HepG2 (cell line): ENCODE results near the gene UTS2R. TPM values are rescaled to one million over a fixed set of nuclear protein-coding genes. Genes with fewer than 3 reads are reported as not detected.

Experiments
- ATF7-NPFF ChIP-seq: sonication (generic); formaldehyde crosslinking; IDR thresholded peaks from 2 replicates; pipeline ENCODE4 v1.8.1; 2023; ENCODE audit warnings: mild to moderate bottlenecking, low read depth, missing genetic modification reagents, moderate library complexity
- CAMTA2 ChIP-seq: sonication (generic); formaldehyde crosslinking; IDR thresholded peaks from 2 replicates; pipeline ENCODE4 v1.4.0; 2020; ENCODE audit warnings: mild to moderate bottlenecking, missing genetic modification reagents, borderline replicate concordance
- ESRRA ChIP-seq: sonication (generic); formaldehyde crosslinking; IDR thresholded peaks from 2 replicates; pipeline ENCODE4 v1.5.1; 2020; ENCODE audit warnings: mild to moderate bottlenecking, low read depth, missing genetic modification reagents
- EZH2 ChIP-seq: conservative IDR thresholded peaks from 2 replicates; pipeline ENCODE4 v1.6.1; 2012; ENCODE audit warnings: mild to moderate bottlenecking, low read depth, low read length, moderate library complexity
- FLYWCH1 ChIP-seq: sonication (generic); formaldehyde crosslinking; IDR thresholded peaks from 2 replicates; pipeline ENCODE4 v1.8.1; 2023; ENCODE audit warnings: mild to moderate bottlenecking, missing genetic modification reagents
- MEF2D ChIP-seq: sonication (generic); formaldehyde crosslinking; IDR thresholded peaks from 2 replicates; pipeline ENCODE4 v1.5.1; 2020; ENCODE audit warnings: mild to moderate bottlenecking, missing genetic modification reagents
- MYC ChIP-seq: sonication (generic); formaldehyde crosslinking; IDR thresholded peaks from 2 replicates; pipeline ENCODE4 v1.9.0; 2021; ENCODE audit warnings: missing genetic modification reagents, borderline replicate concordance
- ZNF460 ChIP-seq: sonication (generic); formaldehyde crosslinking; IDR thresholded peaks from 2 replicates; pipeline ENCODE4 v1.5.1; 2020; ENCODE audit warnings: missing genetic modification reagents, mild to moderate bottlenecking, borderline replicate concordance
- polyA plus RNA-seq, 8 experiments: library from polyadenylated mRNA; depleted of rRNA in 3 of 8; stranded (reverse) in 7 of 8; unstranded in 1 of 8; fragments of >200 nt; fragmentation: Illumina TruSeq in 4 of 8; extraction: Trizol in 4 of 8; gene quantifications; 2 replicates each; pipeline versions ENCODE4 v1.2.1 to v1.2.3, GENCODE V29; 2011 to 2016; ENCODE audit warnings: low read depth in 4 of 8, missing spikeins in 1 of 8, mixed read lengths in 1 of 8; ENCODE audit not compliant: insufficient read depth in 1 of 8
- total RNA-seq, 5 experiments: library from RNA; depleted of rRNA; stranded (reverse); fragments of >200 nt; fragmentation: Illumina TruSeq; extraction: Trizol; gene quantifications; 2 replicates each; pipeline ENCODE4 v1.2.3, GENCODE V29; 2016; ENCODE audit warnings: low read depth in 1 of 5
- TF ChIP-seq, protein P1 (sequence below): sonication (generic); formaldehyde crosslinking; IDR thresholded peaks from 2 replicates; pipeline ENCODE4 v1.4.0; 2020; ENCODE audit warnings: missing genetic modification reagents, borderline replicate concordance
- TF ChIP-seq, protein P2 (sequence below): IDR thresholded peaks from 2 replicates; pipeline ENCODE4 v1.6.1; 2016; ENCODE audit warnings: low read depth, missing genetic modification reagents, missing compliant biosample characterization
- TF ChIP-seq, protein P3 (sequence below): sonication (generic); formaldehyde crosslinking; IDR thresholded peaks from 2 replicates; pipeline ENCODE4 v1.5.1; 2020; ENCODE audit warnings: mild to moderate bottlenecking, missing genetic modification reagents, borderline replicate concordance

The UTS2R gene
- total and polyA plus RNA-seq, 2 of the 13 experiments (the other 11 are each of a cell fraction or from before 2014, with no cell fraction given), result 0.13 to 0.15 TPM

DNA sequence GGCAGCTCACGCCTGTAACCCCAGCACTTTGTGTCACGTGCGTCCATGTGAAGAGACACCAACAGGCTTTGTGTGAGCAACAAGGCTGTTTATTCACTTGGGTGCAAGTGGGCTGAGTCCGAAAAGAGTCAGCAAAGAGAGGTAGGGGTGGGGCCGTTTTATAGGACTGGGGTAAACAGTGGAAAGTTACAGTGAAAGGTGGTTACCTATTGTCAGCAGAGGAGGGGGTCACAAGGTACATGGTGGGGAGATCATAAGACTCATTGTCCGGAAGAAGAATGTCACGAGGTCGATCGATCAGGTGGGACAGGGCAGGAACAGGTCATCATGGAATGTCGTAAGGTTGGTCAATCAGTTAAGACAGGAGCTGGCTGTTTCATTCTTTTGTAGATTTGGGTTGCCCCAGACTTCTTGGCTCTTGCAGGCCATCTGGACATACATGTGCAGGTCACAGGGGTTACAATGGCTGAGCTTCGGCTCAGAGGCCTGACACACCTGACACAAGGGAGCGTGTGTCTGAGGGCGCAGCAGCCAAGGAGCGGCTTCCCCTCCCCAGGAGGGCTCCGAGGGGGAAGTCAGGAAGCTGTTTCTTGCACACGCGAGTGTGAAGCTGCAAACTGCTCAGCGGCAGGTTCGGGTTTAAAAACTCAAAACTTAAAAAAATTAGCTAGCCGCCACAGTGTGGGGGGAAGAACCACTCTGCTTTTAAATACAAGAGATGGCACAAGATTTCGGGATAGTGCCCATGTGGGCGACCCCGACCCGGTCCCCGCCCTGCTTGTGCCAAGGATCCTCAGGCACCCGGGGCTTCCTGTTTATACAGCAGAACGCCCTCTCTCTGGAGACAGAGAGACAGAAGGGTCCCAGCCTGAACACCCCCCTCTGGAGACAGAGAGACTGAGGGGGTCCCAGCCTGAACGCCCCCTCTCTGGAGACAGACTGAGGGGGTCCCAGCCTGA is 24.9 kb upstream of the UTS2R start (continued):
- TF ChIP-seq, protein P1, sequence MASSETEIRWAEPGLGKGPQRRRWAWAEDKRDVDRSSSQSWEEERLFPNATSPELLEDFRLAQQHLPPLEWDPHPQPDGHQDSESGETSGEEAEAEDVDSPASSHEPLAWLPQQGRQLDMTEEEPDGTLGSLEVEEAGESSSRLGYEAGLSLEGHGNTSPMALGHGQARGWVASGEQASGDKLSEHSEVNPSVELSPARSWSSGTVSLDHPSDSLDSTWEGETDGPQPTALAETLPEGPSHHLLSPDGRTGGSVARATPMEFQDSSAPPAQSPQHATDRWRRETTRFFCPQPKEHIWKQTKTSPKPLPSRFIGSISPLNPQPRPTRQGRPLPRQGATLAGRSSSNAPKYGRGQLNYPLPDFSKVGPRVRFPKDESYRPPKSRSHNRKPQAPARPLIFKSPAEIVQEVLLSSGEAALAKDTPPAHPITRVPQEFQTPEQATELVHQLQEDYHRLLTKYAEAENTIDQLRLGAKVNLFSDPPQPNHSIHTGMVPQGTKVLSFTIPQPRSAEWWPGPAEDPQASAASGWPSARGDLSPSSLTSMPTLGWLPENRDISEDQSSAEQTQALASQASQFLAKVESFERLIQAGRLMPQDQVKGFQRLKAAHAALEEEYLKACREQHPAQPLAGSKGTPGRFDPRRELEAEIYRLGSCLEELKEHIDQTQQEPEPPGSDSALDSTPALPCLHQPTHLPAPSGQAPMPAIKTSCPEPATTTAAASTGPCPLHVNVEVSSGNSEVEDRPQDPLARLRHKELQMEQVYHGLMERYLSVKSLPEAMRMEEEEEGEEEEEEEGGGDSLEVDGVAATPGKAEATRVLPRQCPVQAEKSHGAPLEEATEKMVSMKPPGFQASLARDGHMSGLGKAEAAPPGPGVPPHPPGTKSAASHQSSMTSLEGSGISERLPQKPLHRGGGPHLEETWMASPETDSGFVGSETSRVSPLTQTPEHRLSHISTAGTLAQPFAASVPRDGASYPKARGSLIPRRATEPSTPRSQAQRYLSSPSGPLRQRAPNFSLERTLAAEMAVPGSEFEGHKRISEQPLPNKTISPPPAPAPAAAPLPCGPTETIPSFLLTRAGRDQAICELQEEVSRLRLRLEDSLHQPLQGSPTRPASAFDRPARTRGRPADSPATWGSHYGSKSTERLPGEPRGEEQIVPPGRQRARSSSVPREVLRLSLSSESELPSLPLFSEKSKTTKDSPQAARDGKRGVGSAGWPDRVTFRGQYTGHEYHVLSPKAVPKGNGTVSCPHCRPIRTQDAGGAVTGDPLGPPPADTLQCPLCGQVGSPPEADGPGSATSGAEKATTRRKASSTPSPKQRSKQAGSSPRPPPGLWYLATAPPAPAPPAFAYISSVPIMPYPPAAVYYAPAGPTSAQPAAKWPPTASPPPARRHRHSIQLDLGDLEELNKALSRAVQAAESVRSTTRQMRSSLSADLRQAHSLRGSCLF (CRISPR knock-in tag), result peak; percentile 35; the same call in 1 of the 2 replicates
- TF ChIP-seq ESRRA (peak; percentile 95), CAMTA2 (no peak), MYC (CRISPR knock-in tag) (peak; percentile 88), MEF2D (CRISPR knock-in tag) (peak; percentile 97), ATF7-NPFF (CRISPR knock-in tag) (0 out of 2 replicates have a peak, but pooled peaks have one; percentile 52), FLYWCH1 (no peak), EZH2 (no peak), ZNF460 (CRISPR knock-in tag) (no peak; the same call in 1 of the 2 replicates)
- TF ChIP-seq, protein P2, sequence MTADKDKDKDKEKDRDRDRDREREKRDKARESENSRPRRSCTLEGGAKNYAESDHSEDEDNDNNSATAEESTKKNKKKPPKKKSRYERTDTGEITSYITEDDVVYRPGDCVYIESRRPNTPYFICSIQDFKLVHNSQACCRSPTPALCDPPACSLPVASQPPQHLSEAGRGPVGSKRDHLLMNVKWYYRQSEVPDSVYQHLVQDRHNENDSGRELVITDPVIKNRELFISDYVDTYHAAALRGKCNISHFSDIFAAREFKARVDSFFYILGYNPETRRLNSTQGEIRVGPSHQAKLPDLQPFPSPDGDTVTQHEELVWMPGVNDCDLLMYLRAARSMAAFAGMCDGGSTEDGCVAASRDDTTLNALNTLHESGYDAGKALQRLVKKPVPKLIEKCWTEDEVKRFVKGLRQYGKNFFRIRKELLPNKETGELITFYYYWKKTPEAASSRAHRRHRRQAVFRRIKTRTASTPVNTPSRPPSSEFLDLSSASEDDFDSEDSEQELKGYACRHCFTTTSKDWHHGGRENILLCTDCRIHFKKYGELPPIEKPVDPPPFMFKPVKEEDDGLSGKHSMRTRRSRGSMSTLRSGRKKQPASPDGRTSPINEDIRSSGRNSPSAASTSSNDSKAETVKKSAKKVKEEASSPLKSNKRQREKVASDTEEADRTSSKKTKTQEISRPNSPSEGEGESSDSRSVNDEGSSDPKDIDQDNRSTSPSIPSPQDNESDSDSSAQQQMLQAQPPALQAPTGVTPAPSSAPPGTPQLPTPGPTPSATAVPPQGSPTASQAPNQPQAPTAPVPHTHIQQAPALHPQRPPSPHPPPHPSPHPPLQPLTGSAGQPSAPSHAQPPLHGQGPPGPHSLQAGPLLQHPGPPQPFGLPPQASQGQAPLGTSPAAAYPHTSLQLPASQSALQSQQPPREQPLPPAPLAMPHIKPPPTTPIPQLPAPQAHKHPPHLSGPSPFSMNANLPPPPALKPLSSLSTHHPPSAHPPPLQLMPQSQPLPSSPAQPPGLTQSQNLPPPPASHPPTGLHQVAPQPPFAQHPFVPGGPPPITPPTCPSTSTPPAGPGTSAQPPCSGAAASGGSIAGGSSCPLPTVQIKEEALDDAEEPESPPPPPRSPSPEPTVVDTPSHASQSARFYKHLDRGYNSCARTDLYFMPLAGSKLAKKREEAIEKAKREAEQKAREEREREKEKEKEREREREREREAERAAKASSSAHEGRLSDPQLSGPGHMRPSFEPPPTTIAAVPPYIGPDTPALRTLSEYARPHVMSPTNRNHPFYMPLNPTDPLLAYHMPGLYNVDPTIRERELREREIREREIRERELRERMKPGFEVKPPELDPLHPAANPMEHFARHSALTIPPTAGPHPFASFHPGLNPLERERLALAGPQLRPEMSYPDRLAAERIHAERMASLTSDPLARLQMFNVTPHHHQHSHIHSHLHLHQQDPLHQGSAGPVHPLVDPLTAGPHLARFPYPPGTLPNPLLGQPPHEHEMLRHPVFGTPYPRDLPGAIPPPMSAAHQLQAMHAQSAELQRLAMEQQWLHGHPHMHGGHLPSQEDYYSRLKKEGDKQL (CRISPR knock-in tag), result peak; percentile 89
- TF ChIP-seq, protein P3, sequence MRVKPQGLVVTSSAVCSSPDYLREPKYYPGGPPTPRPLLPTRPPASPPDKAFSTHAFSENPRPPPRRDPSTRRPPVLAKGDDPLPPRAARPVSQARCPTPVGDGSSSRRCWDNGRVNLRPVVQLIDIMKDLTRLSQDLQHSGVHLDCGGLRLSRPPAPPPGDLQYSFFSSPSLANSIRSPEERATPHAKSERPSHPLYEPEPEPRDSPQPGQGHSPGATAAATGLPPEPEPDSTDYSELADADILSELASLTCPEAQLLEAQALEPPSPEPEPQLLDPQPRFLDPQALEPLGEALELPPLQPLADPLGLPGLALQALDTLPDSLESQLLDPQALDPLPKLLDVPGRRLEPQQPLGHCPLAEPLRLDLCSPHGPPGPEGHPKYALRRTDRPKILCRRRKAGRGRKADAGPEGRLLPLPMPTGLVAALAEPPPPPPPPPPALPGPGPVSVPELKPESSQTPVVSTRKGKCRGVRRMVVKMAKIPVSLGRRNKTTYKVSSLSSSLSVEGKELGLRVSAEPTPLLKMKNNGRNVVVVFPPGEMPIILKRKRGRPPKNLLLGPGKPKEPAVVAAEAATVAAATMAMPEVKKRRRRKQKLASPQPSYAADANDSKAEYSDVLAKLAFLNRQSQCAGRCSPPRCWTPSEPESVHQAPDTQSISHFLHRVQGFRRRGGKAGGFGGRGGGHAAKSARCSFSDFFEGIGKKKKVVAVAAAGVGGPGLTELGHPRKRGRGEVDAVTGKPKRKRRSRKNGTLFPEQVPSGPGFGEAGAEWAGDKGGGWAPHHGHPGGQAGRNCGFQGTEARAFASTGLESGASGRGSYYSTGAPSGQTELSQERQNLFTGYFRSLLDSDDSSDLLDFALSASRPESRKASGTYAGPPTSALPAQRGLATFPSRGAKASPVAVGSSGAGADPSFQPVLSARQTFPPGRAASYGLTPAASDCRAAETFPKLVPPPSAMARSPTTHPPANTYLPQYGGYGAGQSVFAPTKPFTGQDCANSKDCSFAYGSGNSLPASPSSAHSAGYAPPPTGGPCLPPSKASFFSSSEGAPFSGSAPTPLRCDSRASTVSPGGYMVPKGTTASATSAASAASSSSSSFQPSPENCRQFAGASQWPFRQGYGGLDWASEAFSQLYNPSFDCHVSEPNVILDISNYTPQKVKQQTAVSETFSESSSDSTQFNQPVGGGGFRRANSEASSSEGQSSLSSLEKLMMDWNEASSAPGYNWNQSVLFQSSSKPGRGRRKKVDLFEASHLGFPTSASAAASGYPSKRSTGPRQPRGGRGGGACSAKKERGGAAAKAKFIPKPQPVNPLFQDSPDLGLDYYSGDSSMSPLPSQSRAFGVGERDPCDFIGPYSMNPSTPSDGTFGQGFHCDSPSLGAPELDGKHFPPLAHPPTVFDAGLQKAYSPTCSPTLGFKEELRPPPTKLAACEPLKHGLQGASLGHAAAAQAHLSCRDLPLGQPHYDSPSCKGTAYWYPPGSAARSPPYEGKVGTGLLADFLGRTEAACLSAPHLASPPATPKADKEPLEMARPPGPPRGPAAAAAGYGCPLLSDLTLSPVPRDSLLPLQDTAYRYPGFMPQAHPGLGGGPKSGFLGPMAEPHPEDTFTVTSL, result peak; percentile 77; the same call in 1 of the 2 replicates
